HepG2 (cell line): ENCODE measurements around the gene SLC35D2. TPM values are rescaled to one million over a fixed set of nuclear protein-coding genes. Genes with fewer than 3 reads are reported as not detected.

Experiments
- CSRNP2 ChIP-seq: sonication (generic); formaldehyde crosslinking; conservative IDR thresholded peaks from 2 replicates; pipeline ENCODE4 v1.8.0; 2022; ENCODE audit warnings: low read depth, missing genetic modification reagents
- ERF ChIP-seq: IDR thresholded peaks from 2 replicates; pipeline ENCODE4 v1.6.1; 2018; ENCODE audit warnings: missing biosample characterization, missing genetic modification reagents
- FOXO1 ChIP-seq: sonication (generic); formaldehyde crosslinking; IDR thresholded peaks from 2 replicates; pipeline ENCODE4 v1.4.0; 2020; ENCODE audit warnings: missing genetic modification reagents
- GABPA ChIP-seq, 2 experiments: IDR thresholded peaks; 2 replicates each; pipeline ENCODE4 v1.6.1; 2011 to 2016; ENCODE audit warnings: low read depth in 2 of 2, low read length in 1 of 2, missing biosample characterization in 1 of 2, missing genetic modification characterization in 1 of 2
- GATAD2A ChIP-seq: IDR thresholded peaks from 2 replicates; pipeline ENCODE4 v1.6.1; 2016
- HNRNPLL ChIP-seq: fragments of 200-400 bp; formaldehyde crosslinking; IDR thresholded peaks from 2 replicates; pipeline ENCODE4 v1.6.1; 2017; ENCODE audit warnings: mild to moderate bottlenecking, low read depth, low read length; ENCODE audit not compliant: poor library complexity, severe bottlenecking
- KLF16 ChIP-seq, 2 experiments: sonication (generic) in 1 of 2; formaldehyde crosslinking in 1 of 2; IDR thresholded peaks; 2 replicates each; pipeline versions ENCODE4 v1.6.1 to v1.8.0; 2016 to 2023; ENCODE audit warnings: missing genetic modification reagents in 2 of 2, missing compliant biosample characterization in 1 of 2
- LCORL ChIP-seq, 2 experiments: fragments of 450-650 bp in 1 of 2; sonication (generic) in 1 of 2; formaldehyde crosslinking in 1 of 2; IDR thresholded peaks; 2 replicates each; pipeline versions ENCODE4 v1.5.0 to v1.6.1; 2017 to 2020; ENCODE audit warnings: antibody characterized with exemption in 1 of 2, missing genetic modification reagents in 1 of 2
- MYC ChIP-seq: sonication (generic); formaldehyde crosslinking; IDR thresholded peaks from 2 replicates; pipeline ENCODE4 v1.9.0; 2021; ENCODE audit warnings: missing genetic modification reagents, borderline replicate concordance
- MYPOP ChIP-seq: sonication (generic); formaldehyde crosslinking; IDR thresholded peaks from 2 replicates; pipeline ENCODE4 v1.8.1; 2023; ENCODE audit warnings: mild to moderate bottlenecking, moderate library complexity, missing genetic modification reagents
- NFE2L2 ChIP-seq: fragments of 150-350 bp; IDR thresholded peaks from 2 replicates; pipeline ENCODE4 v1.6.1; 2014; ENCODE audit warnings: low read length
- NFKB2 ChIP-seq: sonication (generic); formaldehyde crosslinking; IDR thresholded peaks from 2 replicates; pipeline ENCODE4 v1.4.0; 2020; ENCODE audit warnings: missing genetic modification reagents, borderline replicate concordance
- PHF20 ChIP-seq: sonication (generic); formaldehyde crosslinking; IDR thresholded peaks from 2 replicates; pipeline ENCODE4 v1.5.0; 2020; ENCODE audit warnings: mild to moderate bottlenecking, missing genetic modification reagents
- POLR2A ChIP-seq, 2 experiments: IDR thresholded peaks; 2 replicates each; pipeline ENCODE4 v1.6.1; 2011; ENCODE audit warnings: low read depth in 2 of 2, low read length in 2 of 2, mild to moderate bottlenecking in 1 of 2, moderate library complexity in 1 of 2; ENCODE audit not compliant: insufficient read depth in 1 of 2
- SP5 ChIP-seq: IDR thresholded peaks from 2 replicates; pipeline ENCODE4 v1.6.1; 2016; ENCODE audit warnings: low read depth, borderline replicate concordance
- THAP9 ChIP-seq: sonication (generic); formaldehyde crosslinking; IDR thresholded peaks from 2 replicates; pipeline ENCODE4; 2020; ENCODE audit warnings: missing genetic modification reagents, mild to moderate bottlenecking, borderline replicate concordance
- ZFP90 ChIP-seq: sonication (generic); formaldehyde crosslinking; IDR thresholded peaks from 2 replicates; pipeline ENCODE4 v1.8.0; 2022; ENCODE audit warnings: missing genetic modification reagents, mild to moderate bottlenecking, inconsistent platforms, borderline replicate concordance
- ZGPAT ChIP-seq: IDR thresholded peaks from 2 replicates; pipeline ENCODE4 v1.6.1; 2016; ENCODE audit warnings: mild to moderate bottlenecking
- ZNF124 ChIP-seq: sonication (generic); formaldehyde crosslinking; IDR thresholded peaks from 2 replicates; pipeline ENCODE4 v1.4.0; 2020; ENCODE audit warnings: missing genetic modification reagents
- ZNF256 ChIP-seq: sonication (generic); formaldehyde crosslinking; conservative IDR thresholded peaks from 2 replicates; pipeline ENCODE4 v1.4.0; 2020; ENCODE audit warnings: missing genetic modification reagents
- ZNF670 ChIP-seq: sonication (generic); formaldehyde crosslinking; IDR thresholded peaks from 2 replicates; pipeline ENCODE4 v1.8.0; 2022; ENCODE audit warnings: mild to moderate bottlenecking, missing genetic modification reagents, borderline replicate concordance
- ZNF776 ChIP-seq: sonication (generic); formaldehyde crosslinking; IDR thresholded peaks from 2 replicates; pipeline ENCODE4 v1.4.0; 2020; ENCODE audit warnings: mild to moderate bottlenecking, missing genetic modification reagents
- polyA plus RNA-seq, 8 experiments: library from polyadenylated mRNA; depleted of rRNA in 3 of 8; stranded (reverse) in 7 of 8; unstranded in 1 of 8; fragments of >200 nt; fragmentation: Illumina TruSeq in 4 of 8; extraction: Trizol in 4 of 8; gene quantifications; 2 replicates each; pipeline versions ENCODE4 v1.2.1 to v1.2.3, GENCODE V29; 2011 to 2016; ENCODE audit warnings: low read depth in 4 of 8, missing spikeins in 1 of 8, mixed read lengths in 1 of 8; ENCODE audit not compliant: insufficient read depth in 1 of 8
- total RNA-seq, 5 experiments: library from RNA; depleted of rRNA; stranded (reverse); fragments of >200 nt; fragmentation: Illumina TruSeq; extraction: Trizol; gene quantifications; 2 replicates each; pipeline ENCODE4 v1.2.3, GENCODE V29; 2016; ENCODE audit warnings: low read depth in 1 of 5

The SLC35D2 gene
- total and polyA plus RNA-seq, 2 of the 13 experiments (the other 11 are each of a cell fraction or from before 2014, with no cell fraction given) = 96.2 to 103 TPM

GRCh38 chr9:96383165-96383942 lies at the start of gene SLC35D2 (continued):
- TF ChIP-seq HNRNPLL (peak; percentile 67), KLF16 (CRISPR knock-in tag; IDR thresholded peaks at IDR 0.05) (peak in 1 of 2 experiments; percentile 68; a peak in 1 of 4 replicates), ZNF776 (CRISPR knock-in tag) (peak; percentile 25; the same call in 1 of the 2 replicates), FOXO1 (CRISPR knock-in tag) (peak; percentile 52), ZFP90 (CRISPR knock-in tag) (no peak), ZGPAT (CRISPR knock-in tag) (peak; percentile 8; the same call in 1 of the 2 replicates), ZNF124 (peak; percentile 86), GABPA (IDR thresholded peaks at IDR 0.05; ENCODE audit: low read depth, low read length) (peak; percentile 65), GABPA (CRISPR knock-in tag; IDR thresholded peaks at IDR 0.05; ENCODE audit: low read depth) (peak; percentile 56), POLR2A (IDR thresholded peaks at IDR 0.05; ENCODE audit: insufficient read depth in 1 of 2, low read depth in 2 of 2, low read length in 2 of 2) (peak; percentile 41 to 76; a peak in 3 of 4 replicates), NFKB2 (CRISPR knock-in tag) (peak; percentile 32; the same call in 1 of the 2 replicates), ERF (CRISPR knock-in tag) (peak; percentile 56; the same call in 1 of the 2 replicates), ZNF256 (CRISPR knock-in tag) (no peak), SP5 (CRISPR knock-in tag) (peak; percentile 73), GATAD2A (CRISPR knock-in tag) (0 out of 2 replicates have a peak, but pooled peaks have one; percentile 40), THAP9 (0 out of 2 replicates have a peak, but pooled peaks have one; percentile 8), LCORL (IDR thresholded peaks at IDR 0.05) (no peak), LCORL (CRISPR knock-in tag; IDR thresholded peaks at IDR 0.05) (peak; percentile 27; the same call in 1 of the 2 replicates), PHF20 (CRISPR knock-in tag) (no peak), MYPOP (CRISPR knock-in tag) (peak; percentile 65; the same call in 1 of the 2 replicates), MYC (CRISPR knock-in tag) (peak; percentile 64; the same call in 1 of the 2 replicates), NFE2L2 (no peak), CSRNP2 (CRISPR knock-in tag) (0 out of 2 replicates have a peak, but pooled peaks have one; percentile 15), ZNF670 (CRISPR knock-in tag) (0 out of 2 replicates have a peak, but pooled peaks have one; percentile 32)
